Large intestine (tissue), 3 donors: Measurements from ENCODE around the gene PROCR. TPM values are rescaled to one million over a fixed set of nuclear protein-coding genes. Genes with fewer than 3 reads are reported as not detected.
"Not testable (repeated sequence)": the region's sequence is repeated elsewhere in the genome, so short reads cannot be mapped to it uniquely, and the experiment has no call there.

Experiments used
- DNase-seq, 2 donors: peaks; one replicate each; pipeline versions ENCODE4 v3.0.0 to v3.0.0-alpha.2; 2013
- H3K27ac ChIP-seq: one replicate; pipeline ENCODE4 v1.5.1; 2013; ENCODE audit warnings: low read length
- H3K27me3 ChIP-seq: 2 replicates; pipeline ENCODE4 v1.6.1; 2013; ENCODE audit warnings: low read length; ENCODE audit not compliant: control insufficient read depth, insufficient read depth
- H3K36me3 ChIP-seq: 2 replicates; pipeline ENCODE4 v1.6.1; 2013; ENCODE audit warnings: low read length; ENCODE audit not compliant: control insufficient read depth, insufficient read depth
- H3K4me1 ChIP-seq: one replicate; pipeline ENCODE4 v1.6.1; 2013; ENCODE audit warnings: low read length; ENCODE audit not compliant: control insufficient read depth, insufficient read depth
- H3K4me3 ChIP-seq: one replicate; pipeline ENCODE4 v1.5.1; 2013; ENCODE audit warnings: low read length
- H3K9me3 ChIP-seq: one replicate; pipeline ENCODE4 v1.6.1; 2013; ENCODE audit warnings: mild to moderate bottlenecking, low read depth, low read length, moderate library complexity; ENCODE audit not compliant: control insufficient read depth
- WGBS: methylation state at CpG from one replicate; pipeline ENCODE4 v1.1.5; 2013; ENCODE audit warnings: low lambda C conversion rate; ENCODE audit not compliant: insufficient coverage; 5-methylcytosine and 5-hydroxymethylcytosine counted together
- polyA plus RNA-seq: library from polyadenylated mRNA; unstranded; fragments of 120-200 nt; gene quantifications from one replicate; pipeline ENCODE4 v1.2.1, GENCODE V29; 2013

Gene PROCR
- polyA plus RNA-seq, 1 donor: 31.5 TPM

GRCh38 chr20:35160341-35160740 lies 11.5 kb upstream of the PROCR start:
- H3K4me3 ChIP-seq, H3K36me3 ChIP-seq, H3K27me3 ChIP-seq, DNase-seq, H3K27ac ChIP-seq, H3K9me3 ChIP-seq, H3K4me1 ChIP-seq: not testable (repeated sequence)
- no CpG with 5 or more reads among the region's 5 CpGs for WGBS

GRCh38 chr20:35164531-35164930 lies 7.3 kb upstream of the PROCR start:
- not testable (repeated sequence) for H3K36me3 ChIP-seq, H3K4me1 ChIP-seq, H3K27ac ChIP-seq, H3K27me3 ChIP-seq, H3K4me3 ChIP-seq, H3K9me3 ChIP-seq, DNase-seq

- no peak overlapping the region for H3K4me3 ChIP-seq
- WGBS: 62% methylated on average over 2 of the region's 4 CpGs
- DNase-seq: no peak
- no peak overlapping the region for H3K27ac ChIP-seq
- H3K27me3 ChIP-seq: no peaks in the 10 kb centered on the region
- H3K36me3 ChIP-seq: no peaks in the 10 kb centered on the region
- no peaks in the 10 kb centered on the region for H3K9me3 ChIP-seq
- H3K4me1 ChIP-seq: no peaks in the 10 kb centered on the region
These were observed 6.4 kb upstream of the PROCR start for GRCh38 chr20:35165221-35166185.

GRCh38 chr20:35166242-35166830 lies 5.5 kb upstream of the PROCR start:
- whole genome bisulfite sequencing: no CpG with 5 or more reads among the region's 5 CpGs
- Histone ChIP-seq H3K36me3 (no peaks in the 10 kb centered on the region), H3K27ac (no peak overlapping the region), H3K4me3 (no peak overlapping the region), H3K4me1 (no peaks in the 10 kb centered on the region), H3K27me3 (no peaks in the 10 kb centered on the region), H3K9me3 (no peaks in the 10 kb centered on the region)
- no peak for DNase-seq

- H3K27ac ChIP-seq: no peak overlapping the region
These were observed 4.1 kb upstream of the PROCR start for GRCh38 chr20:35167787-35168186.

GRCh38 chr20:35168701-35169409 lies 3.0 kb upstream of the PROCR start:
- not testable (repeated sequence) for H3K9me3 ChIP-seq, H3K27ac ChIP-seq, H3K4me3 ChIP-seq, H3K4me1 ChIP-seq, DNase-seq, H3K27me3 ChIP-seq, H3K36me3 ChIP-seq
- WGBS: 100% methylated on average over 1 of the region's 4 CpGs

More at GRCh38 chr20:35167787-35168186, 4.1 kb upstream of the PROCR start:
- no CpG with 5 or more reads among the region's 1 CpG for WGBS
- no peak overlapping the region for H3K4me3 ChIP-seq
- H3K36me3 ChIP-seq: no peaks in the 10 kb centered on the region
- no peaks in the 10 kb centered on the region for H3K27me3 ChIP-seq
- no peaks in the 10 kb centered on the region for H3K9me3 ChIP-seq
- no peak for DNase-seq
- H3K4me1 ChIP-seq: no peaks in the 10 kb centered on the region

- DNase-seq: no peak
- Histone ChIP-seq H3K36me3 (peaks cover 2% of the 10 kb centered on the region), H3K4me1 (peaks cover 12% of the 10 kb centered on the region), H3K27ac (peak overlapping the region; percentile 63), H3K27me3 (no peaks in the 10 kb centered on the region), H3K9me3 (peaks cover 4% of the 10 kb centered on the region), H3K4me3 (peak overlapping the region; percentile 34)
- WGBS: 40% methylated on average over 1 of the region's 1 CpG
These were observed 477 bp upstream of the PROCR start for GRCh38 chr20:35171438-35171752.

- H3K27me3 ChIP-seq: no peaks in the 10 kb centered on the region
- peak overlapping the region; percentile 63 for H3K27ac ChIP-seq
- H3K4me1 ChIP-seq: peaks cover 12% of the 10 kb centered on the region
- H3K9me3 ChIP-seq: peaks cover 4% of the 10 kb centered on the region
- peak overlapping the region; percentile 34 for H3K4me3 ChIP-seq
- H3K36me3 ChIP-seq: peaks cover 5% of the 10 kb centered on the region
- no peak for DNase-seq
- WGBS: 75% methylated on average over 1 of the region's 3 CpGs
These were observed 548 bp downstream of the PROCR start for GRCh38 chr20:35172434-35172806.

- no peak for DNase-seq
- H3K4me3 ChIP-seq: no peak overlapping the region
- no CpG with 5 or more reads among the region's 12 CpGs for WGBS
- H3K9me3 ChIP-seq: peaks cover 4% of the 10 kb centered on the region
- H3K27ac ChIP-seq: no peak overlapping the region
- H3K4me1 ChIP-seq: peaks cover 12% of the 10 kb centered on the region
- no peaks in the 10 kb centered on the region for H3K27me3 ChIP-seq
- peaks cover 5% of the 10 kb centered on the region for H3K36me3 ChIP-seq
These were observed 1.8 kb downstream of the PROCR start for GRCh38 chr20:35173576-35174192.

- peaks cover 12% of the 10 kb centered on the region for H3K4me1 ChIP-seq
- peak overlapping the region; percentile 48 for H3K4me3 ChIP-seq
- H3K9me3 ChIP-seq: peaks cover 4% of the 10 kb centered on the region
- H3K27me3 ChIP-seq: no peaks in the 10 kb centered on the region
- WGBS: no CpG with 5 or more reads among the region's 49 CpGs
- DNase-seq: peak; percentile 77 to 85
- peaks cover 5% of the 10 kb centered on the region for H3K36me3 ChIP-seq
- H3K27ac ChIP-seq: peak overlapping the region; percentile 68
These were observed 2.8 kb downstream of the PROCR start for GRCh38 chr20:35174458-35175216.
